COLO668 (cell line): ENCODE measurements around the gene MAGEA11.
"Not testable (repeated sequence)": the region's sequence is repeated elsewhere in the genome, so short reads cannot be mapped to it uniquely, and the experiment has no call there.

Experiments used
- DNase-seq: peaks from one replicate; lab custom pipeline; 2025; ENCODE audit not compliant: unreplicated experiment; lab: John Stamatoyannopoulos, UW

The MAGEA11 gene

GRCh38 chrX:149711545-149712236 is at the start of gene MAGEA11:
Gene MAGEA11, plus strand, starts transcription at chrX:149712060. Its CDS starts 1,100 bp downstream, at chrX:149713160.
- DNase-seq = no peak

GRCh38 chrX:149675088-149675487 is 36.8 kb upstream of the MAGEA11 start:
- DNase-seq = not testable (repeated sequence)

GRCh38 chrX:149675554-149675953 is 36.3 kb upstream of the MAGEA11 start:
- not testable (repeated sequence) for DNase-seq

- not testable (repeated sequence) for DNase-seq
These were observed 32.6 kb upstream of the MAGEA11 start for GRCh38 chrX:149679164-149679678.

- no peak for DNase-seq
These were observed 30.7 kb upstream of the MAGEA11 start for GRCh38 chrX:149681182-149681581.

GRCh38 chrX:149682031-149682430 is 29.8 kb upstream of the MAGEA11 start:
- no peak for DNase-seq

GRCh38 chrX:149682956-149683947 is 28.6 kb upstream of the MAGEA11 start:
- DNase-seq = no peak

- no peak for DNase-seq
These were observed 27.7 kb upstream of the MAGEA11 start for GRCh38 chrX:149683966-149684730.

- no peak for DNase-seq
These were observed 23.9 kb upstream of the MAGEA11 start for GRCh38 chrX:149687991-149688390.

- no peak for DNase-seq
These were observed 23.3 kb upstream of the MAGEA11 start for GRCh38 chrX:149688552-149688951.

GRCh38 chrX:149691794-149692193 is 20.1 kb upstream of the MAGEA11 start:
- DNase-seq = no peak

GRCh38 chrX:149692686-149693272 is 19.1 kb upstream of the MAGEA11 start:
- not testable (repeated sequence) for DNase-seq

- DNase-seq = no peak
These were observed 12.1 kb upstream of the MAGEA11 start for GRCh38 chrX:149699761-149700160.

GRCh38 chrX:149704664-149705063 is 7.2 kb upstream of the MAGEA11 start:
- DNase-seq = no peak

- no peak for DNase-seq
These were observed 4.5 kb upstream of the MAGEA11 start for GRCh38 chrX:149707147-149707901.

GRCh38 chrX:149712831-149713230 is 971 bp downstream of the MAGEA11 start:
- DNase-seq = no peak

- DNase-seq = no peak
These were observed 1.6 kb downstream of the MAGEA11 start for GRCh38 chrX:149713279-149714050.

GRCh38 chrX:149715468-149715867 is 3.6 kb downstream of the MAGEA11 start:
- DNase-seq = no peak

- DNase-seq = no peak
These were observed 4.8 kb downstream of the MAGEA11 start for GRCh38 chrX:149716632-149717031.
